ENCODE measurements around the gene PIWIL1.

DNA sequence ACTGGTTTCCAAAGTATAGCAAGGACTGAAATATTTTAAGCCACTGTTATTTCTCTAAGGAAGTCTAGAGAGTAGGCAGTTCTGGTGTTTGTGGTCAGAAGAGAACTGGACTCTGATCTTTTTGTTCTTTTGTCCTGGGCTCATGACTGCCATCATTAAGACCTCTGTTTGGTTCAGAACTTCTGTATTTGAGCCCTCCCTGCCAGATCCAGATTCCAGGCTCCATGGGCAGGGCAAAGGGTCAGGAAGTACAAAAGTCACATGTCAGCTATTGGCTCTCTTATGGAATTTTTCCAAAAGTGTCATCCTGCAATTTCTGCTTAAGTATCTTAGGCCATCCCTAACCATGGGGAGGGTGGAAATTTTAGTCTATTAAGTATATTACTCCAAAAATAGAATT, 6.8 kb downstream of the PIWIL1 start:
- TF ChIP-seq, protein P1, sequence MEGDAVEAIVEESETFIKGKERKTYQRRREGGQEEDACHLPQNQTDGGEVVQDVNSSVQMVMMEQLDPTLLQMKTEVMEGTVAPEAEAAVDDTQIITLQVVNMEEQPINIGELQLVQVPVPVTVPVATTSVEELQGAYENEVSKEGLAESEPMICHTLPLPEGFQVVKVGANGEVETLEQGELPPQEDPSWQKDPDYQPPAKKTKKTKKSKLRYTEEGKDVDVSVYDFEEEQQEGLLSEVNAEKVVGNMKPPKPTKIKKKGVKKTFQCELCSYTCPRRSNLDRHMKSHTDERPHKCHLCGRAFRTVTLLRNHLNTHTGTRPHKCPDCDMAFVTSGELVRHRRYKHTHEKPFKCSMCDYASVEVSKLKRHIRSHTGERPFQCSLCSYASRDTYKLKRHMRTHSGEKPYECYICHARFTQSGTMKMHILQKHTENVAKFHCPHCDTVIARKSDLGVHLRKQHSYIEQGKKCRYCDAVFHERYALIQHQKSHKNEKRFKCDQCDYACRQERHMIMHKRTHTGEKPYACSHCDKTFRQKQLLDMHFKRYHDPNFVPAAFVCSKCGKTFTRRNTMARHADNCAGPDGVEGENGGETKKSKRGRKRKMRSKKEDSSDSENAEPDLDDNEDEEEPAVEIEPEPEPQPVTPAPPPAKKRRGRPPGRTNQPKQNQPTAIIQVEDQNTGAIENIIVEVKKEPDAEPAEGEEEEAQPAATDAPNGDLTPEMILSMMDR (conservative IDR thresholded peaks at IDR 0.05 in 1 of 2, IDR thresholded peaks at IDR 0.05 in 1 of 2; ENCODE audit: extremely low read depth in 1 of 2, insufficient read depth in 1 of 2, low read depth in 1 of 2, low read length in 2 of 2), result no peak
- TF ChIP-seq EZH2 (IDR thresholded peaks at IDR 0.05; ENCODE audit: borderline replicate concordance, low read length), result no peak
